ENCODE measurements around the gene DGKI. TPM values are rescaled to one million over a fixed set of nuclear protein-coding genes. Genes with fewer than 3 reads are reported as not detected.

The DGKI gene
- total and polyA plus RNA-seq, 4 donors = 0.01 to 0.37 (median 0.31) TPM

GRCh38 chr7:137828456-137828855, 18.3 kb downstream of the DGKI start:
- Histone ChIP-seq H3K36me3 (ENCODE audit: control insufficient read depth in 4 of 4, insufficient read depth in 3 of 4, low read depth in 1 of 4, low read length in 3 of 4) (no peaks in the 10 kb centered on the region), H3K4me1 (ENCODE audit: control insufficient read depth in 4 of 4, insufficient read depth in 4 of 4, low read length in 3 of 4) (peaks cover 0 to 11% (median 3%) of the 10 kb centered on the region in 4 donors), H3K4me3 (ENCODE audit: low read depth in 1 of 3, low read length in 3 of 3) (no peak overlapping the region), H3K27ac (ENCODE audit: low read depth in 1 of 2, low read length in 2 of 2) (no peak overlapping the region), H3K9ac (ENCODE audit: low read depth in 1 of 2, low read length in 2 of 2) (no peak overlapping the region), H3K27me3 (ENCODE audit: control insufficient read depth in 4 of 4, insufficient read depth in 4 of 4, low read length in 3 of 4) (no peaks in the 10 kb centered on the region), H3K9me3 (ENCODE audit: control insufficient read depth in 4 of 4, low read length in 3 of 4) (peaks cover 0 to 8% (median 4%) of the 10 kb centered on the region in 4 donors)
- DNase-seq (ENCODE audit: low spot score) = no peak
- TF ChIP-seq NR2F2 (IDR thresholded peaks at IDR 0.05) = no peak
- no peak for TF ChIP-seq FOXA2 (IDR thresholded peaks at IDR 0.05)
- TF ChIP-seq REST (IDR thresholded peaks at IDR 0.05) = no peak
- TF ChIP-seq FOXA1 (IDR thresholded peaks at IDR 0.05) = no peak
- TF ChIP-seq GABPA (IDR thresholded peaks at IDR 0.05 in 1 of 2, conservative IDR thresholded peaks at IDR 0.05 in 1 of 2) = no peak
- TF ChIP-seq HNF4A (conservative IDR thresholded peaks at IDR 0.05) = no peak
- TF ChIP-seq RAD21 (IDR thresholded peaks at IDR 0.05) = no peak
- no peak for TF ChIP-seq HNF4G (IDR thresholded peaks at IDR 0.05)
- TF ChIP-seq ATF3 (IDR thresholded peaks at IDR 0.05) = no peak
- no peak for TF ChIP-seq EGR1 (IDR thresholded peaks at IDR 0.05; ENCODE audit: low read depth in 2 of 2)
- TF ChIP-seq TAF1 (conservative IDR thresholded peaks at IDR 0.05) = no peak
- TF ChIP-seq SP1 (IDR thresholded peaks at IDR 0.05) = no peak
- 97% methylated on average over 1 of the region's 1 CpG for WGBS

GRCh38 chr7:137825489-137825888, 21.3 kb downstream of the DGKI start:
- 90% methylated on average over 3 of the region's 3 CpGs for WGBS
- no peak overlapping the region for H3K9ac ChIP-seq (ENCODE audit: low read depth in 1 of 2, low read length in 2 of 2)
- no peaks in the 10 kb centered on the region for H3K27me3 ChIP-seq (ENCODE audit: control insufficient read depth in 4 of 4, insufficient read depth in 4 of 4, low read length in 3 of 4)
- no peak for DNase-seq (ENCODE audit: low spot score)
- no peak for TF ChIP-seq YY1 (IDR thresholded peaks at IDR 0.05)
- no peak for TF ChIP-seq NR2F2 (IDR thresholded peaks at IDR 0.05)
- TF ChIP-seq REST (IDR thresholded peaks at IDR 0.05) = no peak
- H3K27ac ChIP-seq (ENCODE audit: low read depth in 1 of 2, low read length in 2 of 2) = no peak overlapping the region
- H3K9me3 ChIP-seq (ENCODE audit: control insufficient read depth in 4 of 4, low read length in 3 of 4) = no peaks in the 10 kb centered on the region
- no peak overlapping the region for H3K4me3 ChIP-seq (ENCODE audit: low read depth in 1 of 3, low read length in 3 of 3)
- peaks cover 0 to 11% (median 3%) of the 10 kb centered on the region in 4 donors for H3K4me1 ChIP-seq (ENCODE audit: control insufficient read depth in 4 of 4, insufficient read depth in 4 of 4, low read length in 3 of 4)
- H3K36me3 ChIP-seq (ENCODE audit: control insufficient read depth in 4 of 4, insufficient read depth in 3 of 4, low read depth in 1 of 4, low read length in 3 of 4) = no peaks in the 10 kb centered on the region
